Inflammatory macrophage treated with lipopolysaccharide for 1 hour (primary cell): ENCODE data around the gene NOTCH1.
"Not testable (repeated sequence)": the region's sequence is repeated elsewhere in the genome, so short reads cannot be mapped to it uniquely, and the experiment has no call there.

Source experiments
- DNase-seq, 2 donors: peaks; one replicate each; pipeline ENCODE4 v3.0.0-alpha.2; 2020 to 2022

The NOTCH1 gene

DNA sequence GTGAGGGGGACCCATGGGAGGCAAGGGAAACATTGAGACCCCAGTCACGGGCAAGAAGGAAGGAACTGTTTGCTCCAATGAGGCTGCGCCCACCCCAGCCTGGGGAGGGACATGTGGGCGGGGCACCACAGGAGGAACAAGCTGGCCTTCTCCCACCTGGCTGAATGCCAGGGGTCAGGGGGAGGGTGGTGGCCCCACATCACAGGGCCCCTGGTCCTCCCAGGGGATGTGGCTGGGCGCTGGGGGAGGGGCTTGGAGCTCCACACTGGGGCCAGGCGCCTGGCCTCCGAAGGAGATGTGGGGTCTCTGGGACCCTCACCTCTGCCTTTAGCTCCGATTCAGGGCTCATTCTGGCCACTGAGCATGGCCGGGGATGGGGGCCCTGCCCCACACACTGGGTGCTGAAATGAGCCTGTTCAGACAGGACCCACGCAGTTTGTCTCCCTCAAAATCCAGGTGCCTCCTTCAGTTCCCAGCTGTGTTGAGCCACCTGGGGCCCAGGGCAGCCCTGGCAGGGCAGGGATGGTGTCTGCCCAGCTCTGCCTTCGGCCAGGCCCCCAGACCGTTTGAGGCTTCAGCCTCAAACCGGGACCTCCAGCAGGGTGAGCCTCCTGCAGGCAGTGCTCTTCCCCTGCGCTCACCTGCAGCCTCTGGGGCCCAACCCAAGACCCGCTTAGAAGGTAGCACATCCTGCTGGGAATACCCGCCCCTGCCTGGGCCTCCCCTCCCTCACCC lies 33.2 kb upstream of the NOTCH1 start:
- DNase-seq = no peak

DNA sequence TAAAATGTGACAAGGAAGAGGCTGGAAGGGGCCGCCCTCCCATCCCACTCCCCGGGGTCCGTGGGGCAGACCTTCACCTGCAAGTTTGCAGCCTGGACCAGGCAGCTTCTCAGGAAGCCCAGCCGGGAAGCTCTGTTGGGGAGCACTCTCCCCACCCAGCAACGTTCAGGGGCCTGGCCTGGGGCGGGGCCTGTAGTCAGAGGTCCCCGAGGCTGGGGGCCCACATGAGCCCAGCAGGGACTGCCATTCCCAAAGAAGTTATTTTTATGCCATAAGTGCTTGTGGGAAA lies 32.7 kb upstream of the NOTCH1 start:
- no peak for DNase-seq

GRCh38 chr9:136577941-136578625 lies 32.2 kb upstream of the NOTCH1 start:
- no peak for DNase-seq

GRCh38 chr9:136576269-136576626 lies 30.4 kb upstream of the NOTCH1 start:
- peak; percentile 46 to 51 for DNase-seq

DNA sequence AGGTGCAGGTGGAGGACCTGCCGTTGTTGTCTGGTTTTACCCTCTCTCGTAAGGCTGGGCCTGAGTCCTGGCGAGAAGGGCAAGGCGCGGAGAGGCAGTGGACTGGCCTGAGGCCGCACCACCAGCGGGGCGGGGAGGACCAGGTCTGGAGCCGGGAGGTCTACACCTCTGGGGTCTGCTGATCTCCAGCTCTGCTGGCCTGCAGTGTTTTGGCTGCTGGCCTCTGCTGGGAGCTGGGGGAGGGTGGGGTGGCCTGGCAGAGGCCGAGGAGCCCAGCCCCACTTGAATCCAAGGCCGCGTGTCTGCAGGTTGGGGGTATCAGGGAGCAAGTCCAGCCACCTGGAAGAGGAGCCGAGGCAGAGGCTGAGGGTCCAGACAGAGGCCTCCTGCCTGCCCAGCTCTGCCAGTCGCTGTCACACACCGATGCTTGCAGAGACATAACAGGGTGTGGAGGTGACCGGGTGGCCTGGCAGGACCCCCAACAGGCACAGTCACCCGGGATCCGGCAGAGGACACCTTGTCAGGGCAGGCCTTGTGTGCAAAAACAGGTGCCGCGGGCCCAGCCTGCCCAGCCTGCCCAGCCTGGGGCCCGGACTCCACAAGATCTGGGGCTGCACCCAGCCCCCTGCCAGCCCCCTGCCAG lies 29.9 kb upstream of the NOTCH1 start:
- DNase-seq = no peak

DNA sequence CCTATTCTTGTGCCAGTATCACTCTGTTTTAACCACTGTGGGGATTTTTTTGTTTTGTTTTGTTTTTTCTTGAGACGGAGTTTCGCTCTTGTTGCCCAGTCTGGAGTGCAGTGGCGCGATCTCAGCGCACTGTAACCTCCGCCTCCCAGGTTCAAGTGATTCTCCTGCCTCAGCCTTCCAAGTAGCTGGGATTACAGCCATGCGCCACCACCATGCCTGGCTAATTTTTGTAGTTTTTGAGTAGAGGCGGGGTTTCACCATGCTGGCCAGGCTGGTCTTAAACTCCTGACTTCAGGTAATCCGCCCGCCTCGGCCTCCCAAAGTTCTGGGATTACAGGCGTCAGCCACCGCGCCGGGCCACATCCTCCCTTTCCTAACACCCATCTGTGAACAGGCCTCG lies 28.8 kb upstream of the NOTCH1 start:
- DNase-seq = not testable (repeated sequence)

- DNase-seq = no peak
Measured at GRCh38 chr9:136572828-136573625, 27.2 kb upstream of the NOTCH1 start.

- DNase-seq = no peak
Measured at GRCh38 chr9:136572003-136572827, 26.4 kb upstream of the NOTCH1 start.

DNA sequence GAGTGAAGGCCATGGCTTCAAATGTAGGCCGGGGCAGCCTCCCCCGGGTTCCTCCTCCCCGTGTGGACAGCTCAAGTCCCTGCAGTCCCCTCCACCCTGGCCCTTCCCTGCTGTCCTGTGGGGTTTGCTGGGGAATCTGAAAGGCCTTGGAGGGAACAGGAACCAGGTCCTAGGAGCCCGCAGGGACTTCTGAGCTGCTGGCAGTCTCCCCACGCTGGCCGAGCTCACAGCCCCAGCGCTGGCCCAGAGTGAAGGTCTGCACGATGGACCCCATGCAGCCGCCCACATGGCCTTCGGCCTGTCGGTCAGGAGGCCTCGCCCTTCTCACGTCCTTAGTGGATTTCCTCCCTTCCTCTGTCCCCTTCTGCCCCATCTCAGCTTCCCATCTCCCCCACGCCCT lies 25.7 kb upstream of the NOTCH1 start:
- peak; percentile 14 to 40 for DNase-seq

- no peak for DNase-seq
Measured at GRCh38 chr9:136570916-136571315, 25.1 kb upstream of the NOTCH1 start.

- DNase-seq = no peak
Measured at GRCh38 chr9:136570191-136570845, 24.5 kb upstream of the NOTCH1 start.

- no peak for DNase-seq
Measured at GRCh38 chr9:136569526-136570148, 23.8 kb upstream of the NOTCH1 start.

GRCh38 chr9:136568288-136569081 lies 22.6 kb upstream of the NOTCH1 start:
- DNase-seq = no peak

GRCh38 chr9:136567651-136568287 lies 21.9 kb upstream of the NOTCH1 start:
- DNase-seq = no peak

GRCh38 chr9:136566901-136567300 lies 21.1 kb upstream of the NOTCH1 start:
- DNase-seq = no peak

GRCh38 chr9:136566553-136566895 lies 20.7 kb upstream of the NOTCH1 start:
- no peak for DNase-seq

- DNase-seq = no peak
Measured at GRCh38 chr9:136565715-136566552, 20.1 kb upstream of the NOTCH1 start.

GRCh38 chr9:136565086-136565714 lies 19.4 kb upstream of the NOTCH1 start:
- no peak for DNase-seq
